Body of pancreas (tissue), 4 donors: ENCODE data around the gene PPP2R5A.
A peak's percentile ranks its signal among the peaks of the same experiment; 100 is the strongest.

ENCODE experiments used
- CTCF ChIP-seq, 7 experiments: fragments of 450-650 bp in 4 of 7; fragments of 200-600 bp in 3 of 7; sonication (generic) in 3 of 7; IDR thresholded peaks; one replicate each; pipeline ENCODE4 v1.5.1; 2016 to 2019; ENCODE audit warnings: antibody characterized with exemption in 7 of 7
- POLR2A ChIP-seq, 3 donors: fragments of 450-650 bp; IDR thresholded peaks; one replicate each; pipeline ENCODE4 v1.6.1; 2016; ENCODE audit warnings: antibody characterized with exemption in 3 of 3, mild to moderate bottlenecking in 2 of 3

GRCh38 chr1:212368073-212368484 is 82.9 kb downstream of the PPP2R5A start:
- TF ChIP-seq CTCF (IDR thresholded peaks at IDR 0.05) (peak; percentile 70 to 87 (median 84)), POLR2A (IDR thresholded peaks at IDR 0.05) (no peak)
